ENCODE results near the gene POC1B. TPM values are rescaled to one million over a fixed set of nuclear protein-coding genes. Genes with fewer than 3 reads are reported as not detected.
A peak's percentile ranks its signal among the peaks of the same experiment; 100 is the strongest.

The POC1B gene
- total and polyA plus RNA-seq, 2 donors (not counting 3 experiments of a cell fraction or from before 2014, with no cell fraction given): 7.1 to 18.2 TPM

DNA sequence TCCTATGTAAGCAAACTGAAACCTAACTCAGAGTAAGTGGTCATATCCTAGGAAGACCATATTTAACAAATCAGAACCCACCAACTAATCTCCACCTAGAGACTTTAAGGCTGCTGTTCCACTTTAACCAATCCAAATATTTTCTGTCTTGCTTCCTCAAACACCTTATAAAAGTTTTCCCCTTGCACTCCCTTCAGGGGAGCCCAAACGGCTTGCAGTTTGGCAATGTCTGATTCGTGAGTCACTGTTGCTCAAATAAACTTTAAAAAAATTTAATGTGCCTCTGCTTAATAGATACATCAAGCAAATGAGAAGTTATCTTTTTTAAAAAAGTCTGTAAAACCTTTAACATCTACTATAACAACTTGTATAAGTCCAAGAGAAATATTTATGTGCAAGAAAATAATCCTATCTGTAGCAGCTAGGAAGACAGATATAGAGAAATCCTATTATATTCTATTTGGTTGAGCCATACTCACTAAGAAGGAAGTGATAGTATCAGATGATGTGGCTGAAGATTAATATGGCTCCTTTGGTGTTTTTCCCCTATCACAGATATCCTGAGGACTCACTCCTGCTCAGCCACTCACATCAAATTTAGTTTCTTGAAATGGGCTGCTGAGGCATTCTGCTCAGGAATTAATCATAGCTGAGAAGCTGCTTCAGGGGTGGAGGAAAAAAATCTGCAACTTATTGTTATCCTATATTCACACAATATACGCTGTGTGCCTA lies 108.4 kb downstream of the POC1B start:
- ChIA-PET CTCF (interaction anchor here (1.7 kb wide), 1 partner anchor 42 kb away, joined by 4 read pairs; no protein-coding TSS in a partner anchor), POLR2A (no interaction called here)
- H3K79me2 ChIP-seq (ENCODE audit: control insufficient read depth, insufficient read depth, low read length): no peaks in the 10 kb centered on the region
- H3K9me3 ChIP-seq (replicated peaks; ENCODE audit: control insufficient read depth, insufficient read depth, low read length): no peaks in the 10 kb centered on the region
- no peaks in the 10 kb centered on the region for H4K20me1 ChIP-seq (replicated peaks; ENCODE audit: control insufficient read depth, extremely low read depth, insufficient read depth, low read length)
- H2AFZ ChIP-seq (ENCODE audit: low read depth, low read length): no peak overlapping the region
- no peaks in the 10 kb centered on the region for H3K9me1 ChIP-seq (replicated peaks; ENCODE audit: control insufficient read depth, extremely low read depth, insufficient read depth, low read length)
- peak; percentile 12 for FAIRE-seq
- no peak overlapping the region for H3K4me2 ChIP-seq (ENCODE audit: insufficient read depth, low read length)
- dilution Hi-C loops (cut with MboI; ENCODE audit: extremely low pct_ligation_motif_present, low sequenced_read_pairs): no loop called here
- H3K9ac ChIP-seq (replicated peaks; ENCODE audit: extremely low read depth, insufficient read depth, low read length): no peak overlapping the region
- H3K4me1 ChIP-seq (ENCODE audit: control insufficient read depth, extremely low read depth, insufficient read depth, low read length): no peaks in the 10 kb centered on the region
- no peak overlapping the region for H3K27ac ChIP-seq (ENCODE audit: insufficient read depth, low read depth, low read length)
- DNase-seq (ENCODE audit: low read depth, low spot score): peak; percentile 27
- TF ChIP-seq EZH2 (IDR thresholded peaks at IDR 0.05; ENCODE audit: borderline replicate concordance, low read depth, low read length, severe bottlenecking): no peak
- peak; percentile 39 for TF ChIP-seq GATA2 (IDR thresholded peaks at IDR 0.05; ENCODE audit: insufficient read depth, insufficient read length, low read depth, low read length)
- intact Hi-C loops (cut with micrococcal nuclease): no loop called here
- BruUV-seq (replicated peaks): no TSS peak
- H3K4me3 ChIP-seq (replicated peaks in 1 of 3; ENCODE audit: insufficient read depth in 1 of 3, low read depth in 1 of 3, low read length in 3 of 3): peak overlapping the region in 1 of 3 experiments; percentile 14
- no peaks in the 10 kb centered on the region for H3K36me3 ChIP-seq (ENCODE audit: control insufficient read depth in 2 of 2, extremely low read depth in 1 of 2, insufficient read depth in 2 of 2, low read length in 2 of 2)
- no peaks in the 10 kb centered on the region for H3K27me3 ChIP-seq (ENCODE audit: control insufficient read depth in 2 of 2, insufficient read depth in 2 of 2, low read length in 2 of 2)

GRCh38 chr12:89416049-89416792 lies 109.6 kb downstream of the POC1B start:
- no TSS peak for BruUV-seq (replicated peaks)
- no peak overlapping the region for H2AFZ ChIP-seq (ENCODE audit: low read depth, low read length)
- TF ChIP-seq POLR2AphosphoS5 (IDR thresholded peaks at IDR 0.05; ENCODE audit: insufficient read depth, low read depth, low read length) (no peak), FOS (IDR thresholded peaks at IDR 0.05; ENCODE audit: borderline replicate concordance, insufficient read depth, low read length) (no peak), EZH2 (IDR thresholded peaks at IDR 0.05; ENCODE audit: borderline replicate concordance, low read depth, low read length, severe bottlenecking) (no peak), MAX (IDR thresholded peaks at IDR 0.05; ENCODE audit: insufficient read depth, insufficient read length) (no peak), MYC (IDR thresholded peaks at IDR 0.05; ENCODE audit: low read depth, low read length) (no peak), CTCF (IDR thresholded peaks at IDR 0.05; ENCODE audit: extremely low read depth in 1 of 2, insufficient read depth in 1 of 2, low read depth in 1 of 2, low read length in 2 of 2) (no peak), POLR2A (IDR thresholded peaks at IDR 0.05; ENCODE audit: low read depth, low read length) (no peak), JUN (IDR thresholded peaks at IDR 0.05; ENCODE audit: borderline replicate concordance, insufficient read depth, insufficient read length, low read depth) (no peak), GATA2 (IDR thresholded peaks at IDR 0.05; ENCODE audit: insufficient read depth, insufficient read length, low read depth, low read length) (no peak)
- H3K4me3 ChIP-seq (replicated peaks in 1 of 3; ENCODE audit: insufficient read depth in 1 of 3, low read depth in 1 of 3, low read length in 3 of 3): no peak overlapping the region
- H3K36me3 ChIP-seq (ENCODE audit: control insufficient read depth in 2 of 2, extremely low read depth in 1 of 2, insufficient read depth in 2 of 2, low read length in 2 of 2): no peaks in the 10 kb centered on the region
- CTCF ChIA-PET: interaction anchor here (1.0 to 1.7 kb wide), 3 partner anchors 10 to 399 kb away, joined by 3 to 5 read pairs (median 4); no protein-coding TSS in a partner anchor
- no peaks in the 10 kb centered on the region for H4K20me1 ChIP-seq (replicated peaks; ENCODE audit: control insufficient read depth, extremely low read depth, insufficient read depth, low read length)
- intact Hi-C loops (cut with micrococcal nuclease): no loop called here
- H3K27me3 ChIP-seq (ENCODE audit: control insufficient read depth in 2 of 2, insufficient read depth in 2 of 2, low read length in 2 of 2): no peaks in the 10 kb centered on the region
- no peaks in the 10 kb centered on the region for H3K9me1 ChIP-seq (replicated peaks; ENCODE audit: control insufficient read depth, extremely low read depth, insufficient read depth, low read length)
- no peaks in the 10 kb centered on the region for H3K79me2 ChIP-seq (ENCODE audit: control insufficient read depth, insufficient read depth, low read length)
- FAIRE-seq (no peak), DNase-seq (ENCODE audit: low read depth, low spot score) (no peak)
- dilution Hi-C loops (cut with MboI; ENCODE audit: extremely low pct_ligation_motif_present, low sequenced_read_pairs): no loop called here
- no peak overlapping the region for H3K4me2 ChIP-seq (ENCODE audit: insufficient read depth, low read length)
- POLR2A ChIA-PET: no interaction called here
- H3K4me1 ChIP-seq (ENCODE audit: control insufficient read depth, extremely low read depth, insufficient read depth, low read length): no peaks in the 10 kb centered on the region
- H3K27ac ChIP-seq (ENCODE audit: insufficient read depth, low read depth, low read length): no peak overlapping the region
- H3K9me3 ChIP-seq (replicated peaks; ENCODE audit: control insufficient read depth, insufficient read depth, low read length): no peaks in the 10 kb centered on the region
- no peak overlapping the region for H3K9ac ChIP-seq (replicated peaks; ENCODE audit: extremely low read depth, insufficient read depth, low read length)

Data from endothelial cell of umbilical vein (primary cell).